ENCODE measurements around the gene OLA1.

- TF ChIP-seq EZH2 (IDR thresholded peaks at IDR 0.05; ENCODE audit: borderline replicate concordance, insufficient read depth, low read length, poor library complexity, severe bottlenecking) (no peak), CTCF (IDR thresholded peaks at IDR 0.05; ENCODE audit: poor library complexity, severe bottlenecking) (no peak), POLR2AphosphoS5 (IDR thresholded peaks at IDR 0.05) (no peak), MXI1 (conservative IDR thresholded peaks at IDR 0.05; ENCODE audit: poor library complexity, severe bottlenecking) (no peak), REST (IDR thresholded peaks at IDR 0.05; ENCODE audit: borderline replicate concordance) (no peak), TAF1 (IDR thresholded peaks at IDR 0.05; ENCODE audit: low read depth) (no peak), EP300 (conservative IDR thresholded peaks at IDR 0.05; ENCODE audit: poor library complexity, severe bottlenecking) (no peak), RAD21 (conservative IDR thresholded peaks at IDR 0.05) (no peak), SMC3 (conservative IDR thresholded peaks at IDR 0.05; ENCODE audit: poor library complexity) (no peak)
These were observed 193.4 kb downstream of the OLA1 start for GRCh38 chr2:174054926-174055325.
